ENCODE results near the gene GFY.

GFY gene, protein sequence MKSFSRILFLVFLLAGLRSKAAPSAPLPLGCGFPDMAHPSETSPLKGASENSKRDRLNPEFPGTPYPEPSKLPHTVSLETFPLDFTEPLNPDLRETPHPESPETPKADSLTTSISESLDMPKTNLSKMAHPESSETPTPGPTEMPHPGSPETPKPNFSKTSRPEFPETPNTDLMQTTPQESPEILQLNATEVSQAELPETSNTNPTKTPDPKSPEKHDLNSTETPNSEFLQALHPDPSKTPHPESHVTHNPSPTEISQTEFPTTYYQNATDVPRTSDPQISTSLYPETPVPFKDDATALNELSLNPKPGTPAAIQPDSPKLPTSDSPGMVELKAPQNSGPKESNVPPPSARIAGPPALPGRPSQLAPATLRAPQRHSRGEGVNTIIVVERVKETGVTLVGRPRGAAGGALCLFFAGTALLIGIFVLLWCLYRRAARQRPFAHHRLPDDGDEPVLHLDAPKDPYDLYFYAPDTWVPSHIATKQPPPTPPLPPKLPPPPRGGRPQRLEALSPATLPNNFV

DNA sequence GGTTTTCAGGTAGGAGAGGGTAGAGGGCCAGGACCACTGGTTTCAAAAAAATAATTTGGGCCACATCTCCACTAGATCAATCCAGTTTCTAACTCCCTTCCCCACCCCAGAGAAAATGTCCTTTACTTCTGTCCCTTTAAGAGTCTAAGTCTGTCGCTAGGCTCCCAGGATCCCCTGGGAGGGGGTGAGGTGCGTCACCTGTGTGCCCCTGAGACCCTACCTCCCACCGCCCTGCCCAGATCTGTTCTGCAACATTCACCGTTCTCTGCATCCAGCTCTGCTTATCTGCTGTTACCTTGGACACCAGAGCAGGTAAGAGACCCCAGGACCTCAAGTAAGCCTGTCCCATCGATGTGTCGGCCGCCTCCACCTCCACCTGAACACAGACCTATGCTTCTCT lies at the start of gene GFY:
Gene GFY (plus strand): TSS at position 211 of the 400 bp plus-strand sequence. CDS start 1,043 bp downstream, outside the sequence.
- no peak for DNase-seq

DNA sequence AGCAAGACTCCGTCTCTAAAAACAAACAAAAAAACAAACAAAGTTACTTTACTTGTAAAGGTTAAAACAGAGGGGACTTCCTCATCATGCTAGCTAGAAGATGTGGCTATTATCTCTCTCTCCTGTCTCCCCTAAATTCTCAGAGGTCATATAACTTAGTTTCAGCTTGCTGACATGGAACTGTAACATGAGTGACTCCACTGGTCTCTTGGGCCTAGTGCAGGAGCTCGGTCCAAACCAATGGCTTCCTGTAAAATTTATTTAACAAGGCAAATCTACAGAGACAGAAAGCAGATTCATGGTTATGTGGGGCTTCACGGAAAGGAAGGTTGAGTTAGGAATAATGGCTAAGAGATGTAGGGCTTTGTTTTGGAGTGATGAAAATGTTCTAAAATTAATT lies 46.7 kb upstream of the GFY start:
- DNase-seq, result no peak

- no peak for DNase-seq
These were observed 44.8 kb upstream of the GFY start for GRCh38 chr19:49380391-49380790.

- no peak for DNase-seq
These were observed 42.5 kb upstream of the GFY start for GRCh38 chr19:49382639-49383038.

- no peak for DNase-seq
These were observed 41.6 kb upstream of the GFY start for GRCh38 chr19:49383599-49383998.

GRCh38 chr19:49387936-49388372 lies 37.2 kb upstream of the GFY start, which contains the start of gene KASH5:
TSS of gene KASH5 (plus strand) at chr19:49388249. CDS start at chr19:49390884, 2,635 bp downstream.
- DNase-seq, result peak; percentile 30

GRCh38 chr19:49389406-49389805 lies 35.8 kb upstream of the GFY start:
- DNase-seq, result no peak

GRCh38 chr19:49390131-49390928 lies 34.9 kb upstream of the GFY start:
- no peak for DNase-seq

- DNase-seq, result no peak
These were observed 34.2 kb upstream of the GFY start for GRCh38 chr19:49390929-49391359.

DNA sequence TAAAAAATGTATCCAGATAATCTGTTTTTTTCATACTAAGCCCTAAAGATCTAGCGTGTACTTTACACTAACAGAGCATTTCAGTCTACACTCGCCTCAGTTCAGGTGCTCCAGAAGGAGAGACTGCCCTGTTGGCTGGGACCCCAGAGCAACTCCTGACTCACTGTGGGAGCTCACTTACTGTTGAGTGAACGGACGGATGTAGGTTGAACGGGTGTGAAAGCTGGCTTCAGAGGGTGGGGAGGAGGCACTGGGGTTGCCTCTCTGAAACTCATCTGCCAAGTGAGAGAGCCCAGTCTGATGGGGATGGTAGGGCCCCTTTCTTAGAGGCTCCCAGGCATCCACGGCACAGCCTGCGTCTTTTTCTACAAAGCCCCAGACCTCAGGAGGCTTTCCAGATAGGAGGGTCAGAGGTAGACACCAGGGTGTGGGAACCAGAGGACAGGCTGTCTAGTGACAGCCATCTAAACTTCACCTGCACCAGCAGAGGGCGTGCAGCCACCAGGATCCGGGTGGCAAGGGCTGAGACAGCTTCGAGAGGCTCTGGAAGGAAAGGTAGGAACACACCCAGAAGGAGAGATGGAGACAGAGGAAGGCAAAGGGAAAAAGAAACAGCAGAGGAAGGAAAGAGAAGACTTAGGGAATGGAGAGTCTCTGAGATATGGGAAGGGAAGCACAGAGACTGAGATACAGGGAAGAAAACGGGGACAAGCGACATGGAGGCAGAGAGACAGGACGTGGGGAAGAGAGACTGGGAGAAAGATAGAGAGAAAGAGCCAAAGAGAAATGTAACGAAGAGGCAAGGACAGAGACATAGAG lies 33.4 kb upstream of the GFY start:
- DNase-seq, result peak; percentile 73

DNA sequence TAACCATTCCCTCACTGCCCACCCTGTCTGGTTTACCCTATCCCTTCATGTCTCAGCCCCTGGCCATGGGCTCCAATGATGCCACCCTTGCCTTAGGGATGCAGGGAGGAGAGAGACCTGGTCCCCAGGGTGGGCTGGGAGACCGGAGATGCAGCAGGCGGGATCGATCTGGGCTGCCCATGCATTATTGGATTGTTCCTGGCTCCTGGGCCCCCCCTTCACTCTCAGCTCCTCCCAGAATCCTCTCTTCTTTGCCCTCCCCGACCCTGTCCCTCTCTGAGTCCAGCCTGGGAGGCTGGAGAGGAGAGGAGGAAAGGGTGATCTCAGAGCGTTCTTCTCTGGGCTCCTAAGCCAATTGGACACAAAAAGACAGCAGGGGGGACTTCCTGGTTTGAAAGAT lies 31.3 kb upstream of the GFY start:
- DNase-seq, result no peak

DNA sequence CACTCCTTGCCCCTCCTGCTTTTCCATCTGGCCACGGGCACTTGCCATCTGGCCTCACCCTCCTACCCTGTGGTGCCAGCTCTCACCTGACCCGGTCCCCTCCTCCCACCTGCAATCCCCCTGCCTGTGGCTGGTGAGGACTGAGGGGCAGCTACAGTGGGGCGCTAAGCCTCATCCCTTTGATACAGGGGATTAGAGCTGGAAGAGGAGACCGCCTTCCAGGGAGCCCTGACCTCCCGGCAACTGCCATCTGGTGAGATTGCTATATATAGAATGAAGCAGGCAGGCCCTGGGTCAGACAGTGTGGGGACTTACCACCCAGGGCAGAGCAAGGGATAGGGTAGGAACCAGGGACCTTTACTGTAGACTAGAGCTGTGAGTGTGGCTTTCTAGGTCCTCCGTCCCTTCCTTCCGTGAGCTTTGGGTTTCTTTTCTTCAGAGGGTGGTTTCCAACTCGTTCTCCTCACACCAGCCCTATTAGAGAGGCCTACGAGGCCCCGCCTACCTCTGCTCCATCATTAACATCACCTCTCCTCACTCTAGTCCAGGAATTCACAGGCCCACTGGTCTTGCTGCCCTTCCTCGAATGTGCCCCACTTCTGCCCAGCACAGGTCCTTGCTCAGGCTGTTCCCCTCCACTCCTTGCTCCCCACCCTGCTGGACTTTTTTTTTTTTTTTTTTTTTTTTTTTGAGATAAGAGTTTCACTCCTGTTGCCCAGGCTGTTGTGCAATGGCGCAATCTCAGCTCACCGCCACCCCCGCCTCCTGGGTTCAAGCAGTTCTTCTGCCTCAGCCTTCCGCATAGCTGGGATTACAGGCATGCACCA lies 29.4 kb upstream of the GFY start:
- DNase-seq, result no peak

DNA sequence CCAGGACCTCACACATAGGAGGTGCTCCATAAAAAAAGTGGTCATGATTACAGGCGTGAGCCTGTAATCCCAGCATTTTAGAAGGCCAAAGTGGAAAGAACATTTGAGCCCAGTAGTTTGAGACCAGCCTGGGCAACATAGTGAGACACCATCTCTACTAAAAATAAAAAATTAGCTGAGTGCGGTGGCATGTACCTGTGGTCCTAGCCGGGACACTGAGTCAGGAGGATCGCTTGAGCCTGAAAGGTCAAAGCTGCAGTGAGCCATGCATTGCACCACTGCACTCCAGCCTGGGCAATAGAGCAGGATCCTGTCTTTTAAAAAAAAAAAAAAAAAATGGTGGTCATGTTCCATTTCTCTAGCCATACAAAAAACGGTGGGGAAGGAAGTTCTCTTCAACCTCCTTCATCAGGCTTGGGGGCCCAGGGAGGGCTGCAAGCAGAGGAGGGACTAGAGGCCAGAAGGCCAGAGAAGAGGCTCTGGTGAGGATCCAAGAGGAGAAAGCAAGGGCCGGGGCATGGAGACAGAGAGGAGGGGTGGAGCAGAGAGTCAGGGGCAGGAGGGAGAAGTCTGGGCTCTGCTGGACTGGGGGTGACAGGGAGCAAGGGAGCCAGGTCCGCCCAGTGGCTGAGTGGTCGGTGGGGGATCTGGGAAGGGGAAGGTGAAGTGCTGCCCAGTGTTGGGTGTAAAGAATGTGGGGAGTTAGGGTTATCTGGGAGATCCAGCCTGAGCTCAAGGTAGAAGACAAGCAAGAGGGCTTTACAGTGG lies 28.3 kb upstream of the GFY start:
- no peak for DNase-seq

- DNase-seq, result no peak
These were observed 27.1 kb upstream of the GFY start for GRCh38 chr19:49398001-49398615.

DNA sequence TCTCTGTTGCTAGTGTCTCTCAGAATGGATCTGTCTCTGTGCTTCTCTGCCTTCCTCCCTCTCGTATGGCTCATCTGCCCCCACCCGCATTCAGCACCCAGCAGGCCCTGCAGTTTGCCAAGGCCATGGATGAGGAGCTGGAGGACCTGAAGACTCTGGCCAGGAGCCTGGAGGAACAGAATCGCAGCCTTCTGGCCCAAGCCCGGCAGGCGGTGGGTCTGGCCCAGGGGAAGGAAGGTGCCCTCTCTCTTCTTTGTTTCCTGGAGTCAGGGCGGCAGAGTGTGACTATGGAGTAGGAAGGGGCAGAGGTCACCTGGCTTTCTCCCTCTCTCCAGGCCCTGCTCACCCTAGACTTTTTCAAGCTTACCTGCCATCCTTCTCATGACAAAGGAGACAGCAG lies 26.3 kb upstream of the GFY start:
- DNase-seq, result no peak

- no peak for DNase-seq
These were observed 25.2 kb upstream of the GFY start for GRCh38 chr19:49400029-49400428.

GRCh38 chr19:49403404-49404187 lies 21.6 kb upstream of the GFY start:
- peak; percentile 96 for DNase-seq

DNA sequence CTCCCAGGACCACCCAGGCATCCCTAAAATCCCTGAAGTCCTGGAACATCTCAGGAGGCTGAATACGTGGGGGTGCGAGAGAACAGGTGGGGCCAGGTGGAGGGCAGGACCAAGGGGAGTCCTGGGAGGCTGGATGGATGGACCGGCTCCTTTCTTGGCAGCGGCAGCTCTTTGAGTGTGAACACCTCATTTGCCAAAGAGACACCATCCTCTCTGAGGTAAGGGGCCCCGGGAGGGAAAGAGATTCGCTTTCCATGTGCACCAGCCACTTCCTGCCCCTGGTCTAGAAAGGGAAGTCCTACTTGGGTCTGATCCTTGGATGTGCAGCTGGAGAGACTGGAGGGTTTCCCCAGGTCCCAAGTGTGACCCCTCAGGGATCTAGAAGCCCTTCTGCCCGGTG lies 18.1 kb upstream of the GFY start:
- DNase-seq, result no peak

GRCh38 chr19:49407482-49408015 lies 17.6 kb upstream of the GFY start:
- no peak for DNase-seq
